NCI-H510A treated with DMSO at 0.1 percent for 48 hours (cell line): ENCODE results near the gene PCGF3.
"Not testable (repeated sequence)": the region's sequence is repeated elsewhere in the genome, so short reads cannot be mapped to it uniquely, and the experiment has no call there.

Experiments used
- DNase-seq: peaks from one replicate; lab custom pipeline; 2025; lab: John Stamatoyannopoulos, UW

Gene PCGF3

GRCh38 chr4:683247-683897 is 22.3 kb upstream of the PCGF3 start:
- DNase-seq, result no peak

- no peak for DNase-seq
These were observed 21.5 kb upstream of the PCGF3 start for GRCh38 chr4:683982-684622.

GRCh38 chr4:684623-685327 is 20.9 kb upstream of the PCGF3 start:
- no peak for DNase-seq

- DNase-seq, result no peak
These were observed 19.8 kb upstream of the PCGF3 start for GRCh38 chr4:685679-686412.

- DNase-seq, result no peak
These were observed 19.1 kb upstream of the PCGF3 start for GRCh38 chr4:686413-687040.

- DNase-seq, result no peak
These were observed 18.3 kb upstream of the PCGF3 start for GRCh38 chr4:687048-687970.

- no peak for DNase-seq
These were observed 17.4 kb upstream of the PCGF3 start for GRCh38 chr4:687971-688853.

GRCh38 chr4:688854-689681 is 16.6 kb upstream of the PCGF3 start, which contains the start of gene SLC49A3:
Gene SLC49A3, minus strand, starts transcription at chr4:689151. Its CDS starts 24 bp downstream, at chr4:689127.
- no peak for DNase-seq

- DNase-seq, result no peak
These were observed 15.9 kb upstream of the PCGF3 start for GRCh38 chr4:689723-690122.

GRCh38 chr4:692771-693554 is 12.7 kb upstream of the PCGF3 start:
- DNase-seq, result no peak

- DNase-seq, result not testable (repeated sequence)
These were observed 11.2 kb upstream of the PCGF3 start for GRCh38 chr4:694341-694940.

- no peak for DNase-seq
These were observed 5.6 kb upstream of the PCGF3 start for GRCh38 chr4:699816-700580.

GRCh38 chr4:700587-701264 is 4.9 kb upstream of the PCGF3 start:
- DNase-seq, result no peak

GRCh38 chr4:702618-703048 is 3.0 kb upstream of the PCGF3 start:
- no peak for DNase-seq

GRCh38 chr4:703336-704197 is 2.1 kb upstream of the PCGF3 start:
- no peak for DNase-seq
